Esophagus squamous epithelium (tissue), 5 donors: Measurements from ENCODE around the gene THEM5. TPM values are rescaled to one million over a fixed set of nuclear protein-coding genes. Genes with fewer than 3 reads are reported as not detected.
"Not testable (repeated sequence)": the region's sequence is repeated elsewhere in the genome, so short reads cannot be mapped to it uniquely, and the experiment has no call there.

ENCODE experiments used
- DNase-seq: peaks from one replicate; lab custom pipeline; 2025; lab: John Stamatoyannopoulos, UW
- H3K27ac ChIP-seq, 4 donors: fragments of 200-600 bp; sonication (generic); one replicate each; pipeline ENCODE4 v1.5.1; 2016 to 2019; ENCODE audit warnings: mild to moderate bottlenecking in 1 of 4
- H3K27me3 ChIP-seq, 4 donors: fragments of 200-600 bp; sonication (generic); 1 replicate in 3 of 4; 2 replicates in 1 of 4; pipeline versions ENCODE4 v1.5.1 to v1.6.0; 2017 to 2021; ENCODE audit warnings: antibody characterized with exemption in 1 of 4
- H3K36me3 ChIP-seq, 3 donors: fragments of 200-600 bp; sonication (generic); one replicate each; pipeline ENCODE4 v1.5.1; 2016 to 2019
- H3K4me1 ChIP-seq, 3 donors: fragments of 200-600 bp; sonication (generic); one replicate each; pipeline ENCODE4 v1.5.1; 2017 to 2019
- H3K4me3 ChIP-seq, 4 donors: fragments of 200-600 bp; sonication (generic); 1 replicate in 3 of 4; 2 replicates in 1 of 4; pipeline ENCODE4 v1.5.1; 2016 to 2019; ENCODE audit warnings: mild to moderate bottlenecking in 2 of 4, moderate library complexity in 1 of 4
- H3K9me3 ChIP-seq, 3 donors: fragments of 200-600 bp; sonication (generic); one replicate each; pipeline ENCODE4 v1.5.1; 2016 to 2019
- POLR2A ChIP-seq, 4 donors: fragments of 450-650 bp; IDR thresholded peaks; one replicate each; pipeline ENCODE4 v1.6.1; 2017; ENCODE audit warnings: antibody characterized with exemption in 4 of 4, mild to moderate bottlenecking in 4 of 4, moderate library complexity in 3 of 4
- WGBS, 2 donors: methylation state at CpG; one replicate each; pipeline ENCODE4 v1.1.5; 2018; 5-methylcytosine and 5-hydroxymethylcytosine counted together
- intact Hi-C: fragments of 100-400 bp; cut with DNase I; formaldehyde crosslinking; loops from one replicate; pipeline ENCODE4 v1.15.0; 2022
- total RNA-seq, 4 donors: library from RNA; depleted of rRNA; stranded (reverse); fragments of >200 nt; gene quantifications; one replicate each; pipeline ENCODE4 v1.1.0, GENCODE V29; 2016
- TF ChIP-seq, protein P1 (sequence below), 6 experiments: fragments of 450-650 bp in 4 of 6; fragments of 200-600 bp in 2 of 6; sonication (generic) in 2 of 6; IDR thresholded peaks; one replicate each; pipeline ENCODE4 v1.5.1; 2016 to 2019; ENCODE audit warnings: antibody characterized with exemption in 6 of 6, mild to moderate bottlenecking in 4 of 6, moderate library complexity in 4 of 6
- donor health status: DM: yes; HTN: yes; CAD: no.

The THEM5 gene
- total RNA-seq, 4 donors from 2014 or later, result 0.76 to 1.7 TPM; not detected in 2

DNA sequence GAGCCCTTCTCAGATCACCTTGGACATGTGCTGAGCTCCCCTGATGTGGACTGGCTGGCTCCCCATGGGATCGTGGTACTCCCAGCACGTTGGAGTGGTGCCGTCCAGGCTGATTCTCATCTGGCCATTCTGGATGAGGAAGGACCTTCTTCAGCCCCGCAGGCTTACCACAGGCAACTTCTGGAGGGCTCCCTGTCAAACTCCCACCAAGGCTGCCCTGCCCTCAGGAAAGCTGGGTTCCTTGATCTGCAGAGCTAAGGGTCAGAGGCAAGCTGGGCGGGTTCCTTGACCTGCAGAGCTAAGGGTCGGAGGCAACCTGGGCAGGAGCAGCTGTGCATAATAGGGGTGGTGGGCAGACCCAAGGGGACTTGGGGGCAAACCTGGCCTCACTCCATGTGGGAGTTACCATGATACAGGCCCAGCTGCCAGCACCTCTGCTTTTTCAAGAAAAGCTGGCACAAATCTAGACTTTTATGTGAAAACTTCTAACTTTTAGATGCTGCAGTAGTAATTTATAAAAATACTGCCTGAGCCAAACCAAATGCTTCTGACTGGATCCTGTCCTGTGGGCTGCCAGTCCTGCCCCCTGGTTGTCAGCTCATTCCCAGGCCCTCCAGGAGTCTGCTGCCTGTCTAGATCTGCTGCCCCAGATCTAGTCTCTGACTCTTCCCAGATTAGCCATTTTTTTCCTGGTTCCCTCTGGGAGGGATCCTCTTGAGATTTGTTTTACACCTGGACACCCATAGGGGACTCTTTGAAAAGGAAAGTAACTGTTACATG, 5.6 kb upstream of the THEM5 start:
- no peak for DNase-seq
- H3K36me3 ChIP-seq, result no peaks in the 10 kb centered on the region
- 94% methylated on average over 3 of the region's 6 CpGs; no CpG with 5 or more reads in 1 of the 2 donors for WGBS, 2 donors
- H3K9me3 ChIP-seq, result no peaks in the 10 kb centered on the region
- intact Hi-C loops, result no loop called here
- no peaks in the 10 kb centered on the region for H3K27me3 ChIP-seq
- H3K4me1 ChIP-seq, result peaks cover 25 to 72% (median 38%) of the 10 kb centered on the region in 3 donors
- no peak overlapping the region for H3K4me3 ChIP-seq
- TF ChIP-seq POLR2A (IDR thresholded peaks at IDR 0.05), result no peak
- TF ChIP-seq, protein P1, sequence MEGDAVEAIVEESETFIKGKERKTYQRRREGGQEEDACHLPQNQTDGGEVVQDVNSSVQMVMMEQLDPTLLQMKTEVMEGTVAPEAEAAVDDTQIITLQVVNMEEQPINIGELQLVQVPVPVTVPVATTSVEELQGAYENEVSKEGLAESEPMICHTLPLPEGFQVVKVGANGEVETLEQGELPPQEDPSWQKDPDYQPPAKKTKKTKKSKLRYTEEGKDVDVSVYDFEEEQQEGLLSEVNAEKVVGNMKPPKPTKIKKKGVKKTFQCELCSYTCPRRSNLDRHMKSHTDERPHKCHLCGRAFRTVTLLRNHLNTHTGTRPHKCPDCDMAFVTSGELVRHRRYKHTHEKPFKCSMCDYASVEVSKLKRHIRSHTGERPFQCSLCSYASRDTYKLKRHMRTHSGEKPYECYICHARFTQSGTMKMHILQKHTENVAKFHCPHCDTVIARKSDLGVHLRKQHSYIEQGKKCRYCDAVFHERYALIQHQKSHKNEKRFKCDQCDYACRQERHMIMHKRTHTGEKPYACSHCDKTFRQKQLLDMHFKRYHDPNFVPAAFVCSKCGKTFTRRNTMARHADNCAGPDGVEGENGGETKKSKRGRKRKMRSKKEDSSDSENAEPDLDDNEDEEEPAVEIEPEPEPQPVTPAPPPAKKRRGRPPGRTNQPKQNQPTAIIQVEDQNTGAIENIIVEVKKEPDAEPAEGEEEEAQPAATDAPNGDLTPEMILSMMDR (IDR thresholded peaks at IDR 0.05), result no peak
- H3K27ac ChIP-seq, result peak overlapping the region in 2 of 4 donors; percentile 40 to 47

DNA sequence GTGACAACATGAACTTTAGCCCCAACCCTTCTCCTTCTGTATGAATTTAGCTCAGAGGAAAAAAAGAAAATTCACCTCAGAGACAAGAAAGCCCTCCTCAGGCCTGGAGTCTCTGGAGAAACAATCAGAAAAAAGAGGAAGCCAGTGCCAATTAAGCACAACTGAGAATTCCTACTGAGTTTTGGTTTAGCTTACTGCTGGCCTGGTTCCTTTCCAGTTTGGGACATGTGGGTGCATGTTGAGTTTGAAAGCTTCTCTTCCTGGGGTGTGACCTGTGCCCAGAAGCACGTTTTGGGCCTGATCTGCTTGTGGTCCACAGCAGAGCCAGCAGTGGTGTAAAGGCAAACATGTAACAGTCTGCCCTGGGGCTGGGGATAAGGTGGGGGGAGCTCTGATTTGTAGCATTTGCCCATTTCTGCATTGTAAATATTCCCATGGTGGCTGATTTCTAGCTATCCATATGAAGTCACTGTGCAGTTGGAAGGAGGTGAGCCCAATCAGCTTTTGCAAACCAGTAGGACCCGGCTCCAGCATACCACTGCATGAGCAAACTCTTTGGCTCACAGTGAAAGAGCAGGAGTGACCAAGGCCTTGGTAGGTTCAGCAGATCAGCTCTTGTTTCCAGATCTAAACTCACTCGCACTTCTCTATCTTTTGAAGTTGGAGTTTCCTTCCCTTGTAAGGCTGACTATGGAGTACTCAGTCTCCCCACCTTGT, 4.7 kb upstream of the THEM5 start:
- 53 to 58% methylated on average over 2 to 3 of the region's 3 CpGs for whole genome bisulfite sequencing, 2 donors
- intact Hi-C loops, result no loop called here
- Histone ChIP-seq H3K27me3 (no peaks in the 10 kb centered on the region), H3K4me3 (no peak overlapping the region), H3K27ac (peak overlapping the region in 3 of 4 donors; percentile 31 to 71 (median 47)), H3K36me3 (no peaks in the 10 kb centered on the region), H3K4me1 (peaks cover 25 to 81% (median 41%) of the 10 kb centered on the region in 3 donors), H3K9me3 (no peaks in the 10 kb centered on the region)
- DNase-seq, result no peak
- TF ChIP-seq POLR2A (IDR thresholded peaks at IDR 0.05), result no peak
- TF ChIP-seq, protein P1 (IDR thresholded peaks at IDR 0.05), result no peak

DNA sequence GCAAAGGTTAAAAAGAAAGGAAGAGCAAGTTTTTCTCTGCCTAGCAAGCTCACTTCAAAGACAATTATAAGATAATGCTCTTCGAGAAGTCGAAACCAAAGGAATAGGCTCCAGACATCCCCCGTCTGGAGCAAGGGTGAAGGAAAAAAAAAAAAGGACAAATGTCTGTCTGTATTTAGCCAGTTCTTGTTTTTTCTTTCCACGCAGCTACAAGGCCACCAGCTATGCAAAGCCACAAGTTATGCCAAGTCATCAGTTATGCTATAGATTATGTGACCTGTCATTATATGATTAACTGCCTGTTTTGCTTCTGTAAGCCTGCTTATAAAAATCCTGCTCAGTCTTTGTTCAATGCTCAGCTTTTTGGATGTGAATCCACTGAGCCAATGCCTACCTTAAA, 2.4 kb upstream of the THEM5 start:
- WGBS, 2 donors, result 18 to 21% methylated on average over 4 of the region's 4 CpGs
- no peak overlapping the region for H3K4me3 ChIP-seq
- peaks cover 0 to 13% (median 0%) of the 10 kb centered on the region in 4 donors for H3K27me3 ChIP-seq
- H3K27ac ChIP-seq, result peak overlapping the region in 3 of 4 donors; percentile 23 to 64 (median 53)
- H3K4me1 ChIP-seq, result peaks cover 25 to 89% (median 42%) of the 10 kb centered on the region in 3 donors
- no peaks in the 10 kb centered on the region for H3K9me3 ChIP-seq
- no peak for DNase-seq
- TF ChIP-seq POLR2A (IDR thresholded peaks at IDR 0.05), result no peak
- TF ChIP-seq, protein P1 (IDR thresholded peaks at IDR 0.05), result no peak
- intact Hi-C loops, result no loop called here
- no peaks in the 10 kb centered on the region for H3K36me3 ChIP-seq

DNA sequence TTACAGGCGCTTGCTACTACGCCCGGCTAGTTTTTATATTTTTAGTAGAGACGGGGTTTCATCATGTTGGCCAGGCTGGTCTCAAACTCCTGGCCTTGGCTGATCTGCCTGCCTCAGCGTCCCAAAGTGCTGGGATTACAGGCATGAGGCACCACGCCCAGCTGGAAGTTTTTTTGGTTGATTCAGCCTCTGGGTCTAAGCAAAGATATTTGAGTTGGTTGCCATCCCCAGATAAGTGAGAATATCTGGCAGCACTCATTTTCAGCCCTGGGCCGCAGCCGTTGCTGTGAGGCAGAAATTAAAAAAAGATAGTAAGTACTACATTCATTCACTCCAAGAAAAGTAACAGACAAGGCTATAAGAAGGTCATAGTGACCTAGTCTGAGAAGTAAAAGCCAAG, 2.0 kb upstream of the THEM5 start:
- peak overlapping the region in 3 of 4 donors; percentile 23 to 64 (median 53) for H3K27ac ChIP-seq
- H3K9me3 ChIP-seq, H3K4me3 ChIP-seq, intact Hi-C loops, DNase-seq, H3K36me3 ChIP-seq: not testable (repeated sequence)
- H3K4me1 ChIP-seq, result peaks cover 25 to 85% (median 42%) of the 10 kb centered on the region in 3 donors
- H3K27me3 ChIP-seq, result peaks cover 0 to 13% (median 0%) of the 10 kb centered on the region in 4 donors
- 45 to 52% methylated on average over 8 of the region's 8 CpGs for WGBS, 2 donors

DNA sequence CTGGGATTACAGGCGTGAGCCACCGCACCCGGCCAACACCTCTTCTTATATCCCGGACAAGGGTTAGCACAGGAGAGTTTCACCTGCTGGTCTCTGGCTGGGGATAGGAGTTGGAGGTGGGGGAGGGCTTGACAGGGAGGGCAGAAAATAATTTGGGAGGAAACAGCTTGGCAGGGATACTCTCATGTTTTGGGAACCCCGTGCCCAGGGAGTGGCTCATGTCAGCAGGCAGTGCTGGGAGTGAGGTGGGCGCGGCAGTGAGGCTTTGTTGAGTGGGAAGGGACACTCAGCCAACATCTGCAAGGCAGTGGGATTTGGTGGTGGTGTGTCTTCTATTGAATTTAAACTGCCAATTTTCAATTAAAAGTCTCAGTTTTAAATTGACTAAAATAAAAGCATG, 1.1 kb upstream of the THEM5 start:
- Histone ChIP-seq H3K4me1 (peaks cover 20 to 77% (median 41%) of the 10 kb centered on the region in 3 donors), H3K9me3 (no peaks in the 10 kb centered on the region), H3K4me3 (no peak overlapping the region), H3K36me3 (no peaks in the 10 kb centered on the region), H3K27me3 (peaks cover 0 to 20% (median 0%) of the 10 kb centered on the region in 4 donors), H3K27ac (no peak overlapping the region)
- WGBS, 2 donors, result 71 to 93% methylated on average over 2 to 4 of the region's 7 CpGs
- intact Hi-C loops, result no loop called here
- no peak for DNase-seq
- TF ChIP-seq POLR2A (IDR thresholded peaks at IDR 0.05), result no peak
- TF ChIP-seq, protein P1 (IDR thresholded peaks at IDR 0.05), result no peak
